Right cardiac atrium (tissue), 5 donors: ENCODE data around the gene KLHDC8B. TPM values are rescaled to one million over a fixed set of nuclear protein-coding genes. Genes with fewer than 3 reads are reported as not detected.

ENCODE experiments used
- ATAC-seq, 2 donors: fragments of 200-7000 bp; cut with Tn5 transposase; one replicate each; pipeline versions ENCODE4 v1.8.0 to v1.9.1; 2020; ENCODE audit warnings: moderate library complexity in 2 of 2, mild to moderate bottlenecking in 1 of 2
- DNase-seq, 3 donors: peaks; one replicate each; pipeline ENCODE4 v3.0.0-alpha.2; 2020
- H3K27ac ChIP-seq: one replicate; pipeline ENCODE4 v1.5.1; 2013; ENCODE audit warnings: mild to moderate bottlenecking, low read length, control low read depth, moderate library complexity
- H3K27me3 ChIP-seq: one replicate; pipeline ENCODE4 v1.6.1; 2013; ENCODE audit not compliant: control insufficient read depth, insufficient read depth
- H3K4me1 ChIP-seq: one replicate; pipeline ENCODE4 v1.6.1; 2013; ENCODE audit warnings: low read length; ENCODE audit not compliant: control insufficient read depth, insufficient read depth
- H3K4me3 ChIP-seq: one replicate; pipeline ENCODE4 v1.5.1; 2013; ENCODE audit warnings: low read length, control low read depth
- H3K9me3 ChIP-seq: one replicate; pipeline ENCODE4 v1.6.1; 2013; ENCODE audit warnings: low read length; ENCODE audit not compliant: control insufficient read depth
- WGBS: extraction: QIAGEN DNeasy Blood & Tissue Kit; methylation state at CpG from one replicate; pipeline ENCODE4 v1.1.7; 2013; 5-methylcytosine and 5-hydroxymethylcytosine counted together
- intact Hi-C, 4 donors: fragments of 100-400 bp; cut with DNase I; formaldehyde crosslinking; loops; one replicate each; pipeline versions ENCODE4 v1.11.0 to v1.14.0; 2022 to 2023
- polyA plus RNA-seq: library from polyadenylated mRNA; stranded (reverse); fragments of 200-250 nt; gene quantifications from one replicate; pipeline ENCODE4 v1.2.3, GENCODE V29; 2013
- total RNA-seq, 4 donors: library from RNA; stranded (reverse); fragmentation: NEBNext Ultra II Directional; extraction: Animal tissue kit (Norgen Biotek cat#: 25700); gene quantifications; one replicate each; pipeline ENCODE4 v1.2.1, GENCODE V29; 2021
- donor health status: healthy with polysubstance abuse.
- donor health status: DM: no; HTN: yes; CAD: no.
- donor health status: DM: no; HTN: no; CAD: no.
- donor health status: DM: no; HTN: yes; CAD: no; lungs with severe emphysema.
- donor health status: DM: yes; HTN: yes; CAD: no.

Gene KLHDC8B
- total and polyA plus RNA-seq, 5 donors, result 52.8 to 74.6 (median 55.7) TPM

DNA sequence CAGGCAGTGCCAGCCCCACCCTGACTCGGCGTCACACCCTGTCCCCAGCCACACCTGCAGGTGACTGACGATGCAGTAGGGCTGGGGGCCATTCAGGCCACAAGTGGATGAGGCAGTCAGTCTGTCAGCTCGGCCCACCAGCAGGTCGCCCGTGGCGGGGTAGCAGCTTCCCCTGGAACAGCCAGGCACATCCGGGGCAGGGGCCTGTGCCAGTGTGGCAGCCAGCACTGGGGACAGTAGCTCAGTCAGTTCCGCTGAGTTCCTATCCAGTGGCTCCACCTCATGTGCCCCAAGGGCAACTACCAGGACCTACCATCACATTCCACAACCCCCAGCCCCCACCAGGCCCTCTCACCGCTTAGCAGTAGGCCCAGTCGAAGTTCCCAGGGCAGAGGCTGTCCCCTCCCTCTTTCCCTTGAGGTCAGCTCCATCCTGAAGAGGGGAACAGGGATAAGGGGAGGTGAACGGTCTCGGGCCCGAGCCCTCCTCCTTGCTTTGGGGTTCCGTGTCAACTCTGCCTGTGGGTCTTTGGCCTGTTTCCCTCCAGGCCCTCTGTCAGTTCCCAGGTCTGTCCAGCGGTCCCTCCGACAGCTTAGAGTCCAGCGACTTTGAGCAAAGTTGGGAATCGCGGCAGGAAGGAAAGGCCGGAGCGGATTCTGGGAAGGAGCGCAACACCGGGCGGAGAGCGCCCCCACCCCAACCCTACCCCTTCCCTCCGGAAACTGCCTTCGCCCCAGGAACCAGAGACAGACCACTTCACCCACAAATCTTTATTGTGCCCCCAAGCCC lies 38.8 kb upstream of the KLHDC8B start, which contains the start of gene LAMB2:
LAMB2 (minus strand) TSS at position 614 of the 789 bp plus-strand sequence; CDS start at position 431, 183 bp downstream.
- no peaks in the 10 kb centered on the region for H3K9me3 ChIP-seq
- DNase-seq, result peak; percentile 78 to 91 (median 90)
- no peaks in the 10 kb centered on the region for H3K27me3 ChIP-seq
- ATAC-seq, result peak; percentile 81 to 82
- intact Hi-C loops, result loop anchor here in 1 of 4 donors (2.0 kb wide), 1 partner anchor 38 kb away; the partner anchor contains the start of gene QRICH1
- H3K4me3 ChIP-seq, result peak within 1 kb of the TSS; percentile 77
- H3K4me1 ChIP-seq, result peaks cover 12% of the 10 kb centered on the region
- peak within 1 kb of the TSS; percentile 94 for H3K27ac ChIP-seq
- 3% methylated on average over 28 of the region's 28 CpGs for WGBS

DNA sequence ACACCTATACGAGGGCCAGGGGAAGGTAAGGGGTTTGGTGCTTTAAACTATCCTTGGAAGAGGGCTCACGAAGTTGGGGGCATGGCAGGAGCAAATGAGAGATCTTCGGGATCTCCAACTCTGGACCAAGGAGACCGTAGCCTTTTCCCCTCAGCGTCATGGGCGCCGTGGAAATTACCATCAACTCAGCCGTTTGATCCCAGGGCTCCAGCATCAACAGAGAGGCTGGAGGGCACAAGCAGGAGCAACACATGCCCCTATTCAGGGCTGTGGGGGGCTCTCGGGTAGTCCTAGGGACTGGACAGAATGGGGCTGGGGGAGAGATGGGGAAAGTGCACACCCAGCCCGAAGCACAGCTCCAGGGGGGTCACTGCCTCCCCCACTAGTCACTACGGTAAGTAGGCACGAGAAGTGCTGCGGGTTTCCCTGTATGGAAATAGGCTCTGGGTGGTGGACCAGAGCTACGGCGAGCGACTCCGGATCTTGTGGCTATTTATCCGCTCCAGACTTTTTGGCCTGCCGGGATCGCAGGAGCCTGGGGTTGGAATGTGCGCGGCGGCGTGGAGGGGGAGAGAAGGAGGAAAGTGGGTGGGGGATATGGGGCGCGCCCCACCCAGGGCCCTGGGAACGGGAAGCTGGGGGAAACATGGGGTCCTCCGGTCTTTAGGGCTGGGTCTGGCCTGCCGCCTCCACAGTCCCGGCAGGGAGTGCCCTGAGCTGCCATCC lies 38.0 kb upstream of the KLHDC8B start:
- WGBS, result 2% methylated on average over 30 of the region's 30 CpGs
- Histone ChIP-seq H3K27me3 (no peaks in the 10 kb centered on the region), H3K27ac (peak overlapping the region; percentile 94), H3K4me1 (peaks cover 12% of the 10 kb centered on the region), H3K4me3 (peak overlapping the region; percentile 77), H3K9me3 (no peaks in the 10 kb centered on the region)
- ATAC-seq, result peak; percentile 85 to 87
- DNase-seq, result peak; percentile 90 to 95 (median 95)
- intact Hi-C loops, result loop anchor here in 1 of 4 donors (2.0 kb wide), 1 partner anchor 39 kb away; the partner anchor contains the start of gene QRICH1

- no peak overlapping the region for H3K4me3 ChIP-seq
- peaks cover 12% of the 10 kb centered on the region for H3K4me1 ChIP-seq
- DNase-seq, result peak in 2 of 3 donors; percentile 31 to 58
- H3K9me3 ChIP-seq, result no peaks in the 10 kb centered on the region
- peak overlapping the region; percentile 45 for H3K27ac ChIP-seq
- WGBS, result 59% methylated on average over 3 of the region's 3 CpGs
- intact Hi-C loops, result no loop called here
- no peaks in the 10 kb centered on the region for H3K27me3 ChIP-seq
- no peak for ATAC-seq
Observed at GRCh38 chr3:49134471-49135265, 36.7 kb upstream of the KLHDC8B start.

GRCh38 chr3:49135499-49135898 lies 35.9 kb upstream of the KLHDC8B start:
- Histone ChIP-seq H3K4me3 (no peak overlapping the region), H3K4me1 (peaks cover 10% of the 10 kb centered on the region), H3K27ac (no peak overlapping the region), H3K27me3 (no peaks in the 10 kb centered on the region), H3K9me3 (no peaks in the 10 kb centered on the region)
- DNase-seq, result peak in 1 of 3 donors; percentile 18
- intact Hi-C loops, result no loop called here
- ATAC-seq, result no peak
- 89% methylated on average over 4 of the region's 4 CpGs for WGBS

DNA sequence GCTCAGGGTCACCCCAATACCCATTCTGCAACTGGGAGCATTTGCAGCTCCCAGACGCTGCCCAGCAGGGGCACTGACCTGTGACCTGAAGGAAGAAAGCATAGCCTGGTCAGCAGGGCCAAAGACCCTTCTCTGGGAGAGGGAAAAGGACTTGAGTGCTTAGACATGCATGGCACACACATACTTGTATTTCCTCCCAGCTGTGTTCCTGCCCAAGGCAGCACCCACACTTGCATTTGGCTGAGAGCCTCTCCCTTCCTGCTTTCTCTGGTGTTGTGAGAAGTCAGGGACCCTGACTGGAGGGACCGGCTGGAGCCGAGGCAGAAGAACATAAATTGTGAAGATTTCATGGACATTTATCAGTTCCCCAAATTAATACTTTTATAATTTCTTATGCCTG lies 31.3 kb upstream of the KLHDC8B start:
- no peaks in the 10 kb centered on the region for H3K9me3 ChIP-seq
- intact Hi-C loops, result no loop called here
- WGBS, result 78% methylated on average over 3 of the region's 3 CpGs
- no peak overlapping the region for H3K27ac ChIP-seq
- H3K4me3 ChIP-seq, result no peak overlapping the region
- ATAC-seq, result no peak
- no peaks in the 10 kb centered on the region for H3K4me1 ChIP-seq
- no peaks in the 10 kb centered on the region for H3K27me3 ChIP-seq
- DNase-seq, result peak in 1 of 3 donors; percentile 9

DNA sequence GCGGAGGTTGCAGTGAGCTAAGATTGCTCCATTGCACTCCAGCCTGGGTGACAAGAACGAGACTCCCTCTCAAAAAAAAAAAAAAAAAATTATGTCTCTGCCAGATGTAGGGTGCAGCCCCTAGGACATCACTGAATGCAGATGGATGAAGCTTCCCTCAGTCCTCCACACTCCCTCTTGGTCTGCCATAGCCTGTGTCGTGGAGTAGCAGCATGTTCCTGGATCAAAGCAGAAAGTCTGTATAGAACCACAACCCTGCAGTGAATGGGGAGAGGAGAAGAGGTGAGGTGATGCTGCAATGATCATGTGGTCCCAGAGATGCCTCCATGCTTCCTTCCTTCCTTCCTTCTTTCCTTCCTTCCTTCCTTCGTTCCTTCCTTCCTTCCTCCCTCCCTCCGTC lies 23.2 kb upstream of the KLHDC8B start:
- Histone ChIP-seq H3K4me1 (no peaks in the 10 kb centered on the region), H3K27me3 (no peaks in the 10 kb centered on the region), H3K4me3 (no peak overlapping the region), H3K9me3 (no peaks in the 10 kb centered on the region), H3K27ac (no peak overlapping the region)
- ATAC-seq, result no peak
- peak in 1 of 3 donors; percentile 10 for DNase-seq
- intact Hi-C loops, result no loop called here
- WGBS, result 68% methylated on average over 5 of the region's 5 CpGs

GRCh38 chr3:49151610-49152009 lies 19.8 kb upstream of the KLHDC8B start:
- intact Hi-C loops, result no loop called here

DNA sequence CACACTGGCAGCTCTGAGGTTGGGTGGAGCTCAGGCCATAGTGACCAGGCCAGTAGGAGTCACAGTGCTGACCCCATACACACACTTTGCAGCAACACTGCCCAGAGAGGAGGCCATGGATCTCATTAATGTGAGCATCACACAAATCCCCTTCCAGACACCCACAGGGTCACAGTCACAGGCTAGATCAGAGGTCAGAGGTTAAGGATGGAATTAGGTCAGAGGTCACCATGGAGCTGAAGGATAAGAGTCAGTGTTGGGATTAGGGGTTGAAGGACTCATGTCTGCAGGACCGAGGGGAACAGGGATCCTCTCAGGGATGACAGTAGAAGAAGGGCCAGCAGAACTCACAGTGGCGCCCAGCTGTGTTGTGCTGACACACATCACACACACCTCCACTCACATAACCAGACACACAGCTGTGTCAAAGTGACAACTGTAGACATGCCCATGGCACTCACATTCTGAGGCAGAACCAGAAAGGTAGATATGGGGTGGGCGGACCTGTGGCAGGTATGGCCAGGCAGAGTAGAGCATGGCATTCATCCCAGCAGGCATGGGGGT lies 18.0 kb upstream of the KLHDC8B start:
- no peaks in the 10 kb centered on the region for H3K27me3 ChIP-seq
- peak in 1 of 2 donors; percentile 15 for ATAC-seq
- H3K27ac ChIP-seq, result no peak overlapping the region
- 70% methylated on average over 3 of the region's 3 CpGs for WGBS
- H3K4me3 ChIP-seq, result no peak overlapping the region
- intact Hi-C loops, result no loop called here
- no peaks in the 10 kb centered on the region for H3K9me3 ChIP-seq
- no peaks in the 10 kb centered on the region for H3K4me1 ChIP-seq
- DNase-seq, result peak in 1 of 3 donors; percentile 35

More at GRCh38 chr3:49151610-49152009, 19.8 kb upstream of the KLHDC8B start:
- WGBS, result 88% methylated on average over 2 of the region's 2 CpGs
- no peak for ATAC-seq
- H3K27ac ChIP-seq, result no peak overlapping the region
- no peaks in the 10 kb centered on the region for H3K4me1 ChIP-seq
- no peaks in the 10 kb centered on the region for H3K9me3 ChIP-seq
- no peak overlapping the region for H3K4me3 ChIP-seq
- DNase-seq, result peak in 1 of 3 donors; percentile 23
- no peaks in the 10 kb centered on the region for H3K27me3 ChIP-seq

DNA sequence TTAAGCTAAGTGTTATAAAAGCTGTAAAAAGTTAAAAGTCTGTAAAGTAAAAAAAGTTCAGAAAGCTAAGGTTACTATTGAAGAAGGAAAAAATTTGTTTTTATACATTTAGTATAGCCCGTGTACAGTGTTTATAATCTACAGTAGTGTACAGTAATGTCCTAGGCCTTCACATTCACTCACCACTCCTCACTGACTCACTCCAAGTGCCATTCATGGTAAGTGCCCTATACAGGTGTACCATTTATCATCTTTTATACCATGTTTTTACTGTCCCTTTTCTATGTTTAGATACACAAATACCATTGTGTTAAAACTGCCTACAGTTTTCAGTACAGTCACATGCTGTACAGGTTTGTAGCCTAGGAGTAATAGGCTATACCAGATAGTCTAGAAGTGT lies 14.1 kb upstream of the KLHDC8B start:
- ATAC-seq, result no peak
- Histone ChIP-seq H3K4me1 (no peaks in the 10 kb centered on the region), H3K4me3 (no peak overlapping the region), H3K27ac (no peak overlapping the region), H3K9me3 (no peaks in the 10 kb centered on the region), H3K27me3 (no peaks in the 10 kb centered on the region)
- intact Hi-C loops, result no loop called here
- no peak for DNase-seq
- WGBS, result 75% methylated on average over 1 of the region's 1 CpG

GRCh38 chr3:49158103-49158709 lies 13.2 kb upstream of the KLHDC8B start:
- DNase-seq (peak in 2 of 3 donors; percentile 59 to 61), ATAC-seq (peak; percentile 23 to 32)
- H3K9me3 ChIP-seq, result no peaks in the 10 kb centered on the region
- no peak overlapping the region for H3K4me3 ChIP-seq
- intact Hi-C loops, result no loop called here
- 70% methylated on average over 5 of the region's 5 CpGs for WGBS
- no peaks in the 10 kb centered on the region for H3K4me1 ChIP-seq
- H3K27me3 ChIP-seq, result no peaks in the 10 kb centered on the region
- H3K27ac ChIP-seq, result no peak overlapping the region
